GM04503 (cell line): Measurements from ENCODE around the gene TRIM52.

Source experiments
- DNase-seq: peaks from one replicate; pipeline ENCODE4 v3.0.0-alpha.2; 2012; ENCODE audit warnings: low read depth

The TRIM52 gene

GRCh38 chr5:181258576-181258975 is 2.4 kb downstream of the TRIM52 start:
- no peak for DNase-seq

DNA sequence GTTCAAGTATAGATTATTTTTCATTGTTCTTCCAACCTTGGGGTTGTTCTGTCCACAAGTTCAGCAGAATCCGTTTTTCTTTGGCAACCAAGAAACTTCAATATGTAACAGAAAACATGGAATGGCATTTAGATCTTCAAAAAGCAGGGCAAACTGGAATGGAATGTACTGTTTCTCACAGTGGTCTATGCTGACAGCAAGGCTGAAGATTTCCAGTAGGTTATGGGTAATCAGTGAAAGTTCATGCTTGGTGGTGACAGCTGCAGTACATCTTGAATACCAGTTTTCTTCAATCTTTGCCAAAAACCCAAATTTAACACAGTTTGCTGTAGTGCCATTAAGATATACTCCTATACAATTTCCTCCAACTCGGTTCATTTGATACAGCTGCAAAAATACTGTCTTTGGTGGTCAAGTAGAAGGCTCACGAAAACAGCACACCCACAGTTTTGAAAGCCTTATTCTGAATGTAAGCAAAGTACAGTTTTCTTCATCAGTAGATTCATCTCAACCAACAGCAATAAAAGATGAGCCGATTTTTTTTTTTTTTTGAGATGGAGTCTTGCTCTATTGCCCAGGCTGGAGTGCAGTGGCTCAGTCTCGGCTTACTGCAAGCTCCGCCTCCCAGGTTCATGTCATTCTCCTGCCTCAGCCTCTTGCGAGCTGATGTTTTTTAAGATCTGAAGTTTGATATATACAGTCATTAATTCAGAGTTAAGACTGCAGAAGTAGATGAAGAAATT is 4.9 kb downstream of the TRIM52 start:
- no peak for DNase-seq

GRCh38 chr5:181255276-181255675 is 5.7 kb downstream of the TRIM52 start:
- DNase-seq: no peak

- DNase-seq: no peak
Observed at GRCh38 chr5:181248277-181248676, 12.7 kb downstream of the TRIM52 start.

GRCh38 chr5:181246276-181247049 is 14.5 kb downstream of the TRIM52 start:
- DNase-seq: no peak

GRCh38 chr5:181245427-181246275 is 15.3 kb downstream of the TRIM52 start:
- DNase-seq: no peak

- peak; percentile 73 for DNase-seq
Observed at GRCh38 chr5:181243564-181244343, 17.2 kb downstream of the TRIM52 start, which contains the start of gene RACK1. Gene RACK1, minus strand, starts transcription at chr5:181243906. Its CDS starts 106 bp downstream, at chr5:181243800.

GRCh38 chr5:181243018-181243563 is 17.9 kb downstream of the TRIM52 start:
- no peak for DNase-seq

GRCh38 chr5:181242031-181242451 is 18.9 kb downstream of the TRIM52 start:
- DNase-seq: no peak

- peak; percentile 71 for DNase-seq
Observed at GRCh38 chr5:181241393-181241975, 19.5 kb downstream of the TRIM52 start.

GRCh38 chr5:181239062-181239663 is 21.8 kb downstream of the TRIM52 start:
- no peak for DNase-seq

- no peak for DNase-seq
Observed at GRCh38 chr5:181237729-181238385, 23.1 kb downstream of the TRIM52 start.

DNA sequence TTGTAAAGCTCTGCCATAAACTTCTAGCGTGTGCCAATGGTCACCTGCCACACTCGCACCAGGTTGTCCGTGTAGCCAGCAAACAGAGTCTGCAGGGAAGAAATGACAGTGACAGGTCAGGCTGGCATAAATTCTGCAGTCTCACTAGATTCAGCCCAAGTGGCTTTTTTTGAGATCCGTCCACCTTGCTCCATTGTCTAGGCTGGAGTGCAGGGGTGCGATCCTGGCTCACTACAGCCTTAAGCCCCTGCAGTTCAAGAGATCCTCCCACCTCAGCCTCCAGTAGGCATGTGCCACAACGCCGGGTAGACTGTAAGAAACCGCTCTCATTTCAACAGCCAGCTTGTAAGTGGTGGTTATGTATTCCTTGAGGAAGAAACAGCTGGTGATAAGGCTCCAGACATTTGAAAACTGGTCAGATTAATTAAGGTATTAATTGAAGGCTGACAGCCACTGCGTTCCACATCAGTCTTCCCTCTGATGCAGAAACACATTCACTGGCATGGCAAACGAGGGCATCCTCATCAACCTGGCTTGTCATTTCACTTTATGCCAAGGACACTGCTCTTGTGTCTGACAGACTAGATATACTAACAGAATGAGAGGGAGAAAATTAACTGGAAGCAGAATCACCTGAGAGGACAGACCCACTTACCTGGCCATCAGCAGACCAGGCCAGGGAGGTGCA is 23.8 kb downstream of the TRIM52 start:
- no peak for DNase-seq

- DNase-seq: no peak
Observed at GRCh38 chr5:181236471-181236870, 24.5 kb downstream of the TRIM52 start.

DNA sequence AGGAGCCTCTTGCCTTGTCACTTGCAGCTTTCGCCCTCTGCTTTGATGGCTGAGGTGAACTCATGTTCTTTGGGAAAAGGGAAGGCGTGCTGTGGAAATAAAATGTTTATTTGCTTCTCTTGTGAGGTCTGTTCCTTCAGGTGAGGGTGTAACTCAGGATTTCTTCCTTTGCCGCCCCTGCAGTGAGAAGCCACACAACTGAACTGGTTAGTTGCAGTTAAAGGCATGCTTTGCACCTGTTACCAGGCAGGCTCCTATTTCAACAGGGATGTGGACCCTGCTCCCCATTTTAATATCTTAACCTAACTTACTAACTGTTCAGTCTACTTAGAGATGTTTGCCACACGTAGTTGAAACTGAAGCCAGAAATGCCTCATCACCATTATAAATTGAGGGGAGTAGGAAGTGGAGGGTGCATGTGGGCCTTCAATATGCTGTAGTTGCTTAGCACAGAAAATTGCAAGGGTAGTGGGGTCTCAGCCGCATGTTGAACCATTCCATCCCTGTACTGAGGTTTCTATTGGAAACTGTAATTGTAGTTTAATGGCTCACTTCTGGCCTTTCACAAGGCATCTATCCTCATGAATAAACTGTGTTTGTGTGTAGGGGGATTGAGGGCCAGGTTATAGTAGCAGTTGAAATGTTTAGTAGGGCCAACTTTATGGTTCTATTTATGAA is 25.1 kb downstream of the TRIM52 start:
- DNase-seq: no peak

DNA sequence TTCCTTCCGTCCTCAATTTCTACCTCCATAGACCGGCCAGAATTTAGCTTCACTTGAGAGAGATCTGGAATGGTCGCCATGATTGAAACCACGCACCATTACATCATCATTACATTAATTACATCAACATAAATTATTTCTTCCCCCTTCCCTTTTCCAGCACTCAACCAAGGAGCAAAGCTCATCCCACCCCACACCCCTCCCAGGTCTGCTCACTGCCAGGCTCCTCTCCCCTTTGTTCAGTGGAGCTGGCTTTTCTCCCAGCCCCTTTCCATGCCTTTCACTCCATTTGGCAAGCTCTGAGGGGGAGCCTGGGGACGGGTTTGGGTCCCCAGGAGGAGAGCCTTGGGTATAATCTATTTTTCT is 25.6 kb downstream of the TRIM52 start:
- DNase-seq: no peak

- DNase-seq: no peak
Observed at GRCh38 chr5:181234455-181235306, 26.3 kb downstream of the TRIM52 start.
